Measurements from ENCODE around the gene FAM20A.

FAM20A gene

DNA sequence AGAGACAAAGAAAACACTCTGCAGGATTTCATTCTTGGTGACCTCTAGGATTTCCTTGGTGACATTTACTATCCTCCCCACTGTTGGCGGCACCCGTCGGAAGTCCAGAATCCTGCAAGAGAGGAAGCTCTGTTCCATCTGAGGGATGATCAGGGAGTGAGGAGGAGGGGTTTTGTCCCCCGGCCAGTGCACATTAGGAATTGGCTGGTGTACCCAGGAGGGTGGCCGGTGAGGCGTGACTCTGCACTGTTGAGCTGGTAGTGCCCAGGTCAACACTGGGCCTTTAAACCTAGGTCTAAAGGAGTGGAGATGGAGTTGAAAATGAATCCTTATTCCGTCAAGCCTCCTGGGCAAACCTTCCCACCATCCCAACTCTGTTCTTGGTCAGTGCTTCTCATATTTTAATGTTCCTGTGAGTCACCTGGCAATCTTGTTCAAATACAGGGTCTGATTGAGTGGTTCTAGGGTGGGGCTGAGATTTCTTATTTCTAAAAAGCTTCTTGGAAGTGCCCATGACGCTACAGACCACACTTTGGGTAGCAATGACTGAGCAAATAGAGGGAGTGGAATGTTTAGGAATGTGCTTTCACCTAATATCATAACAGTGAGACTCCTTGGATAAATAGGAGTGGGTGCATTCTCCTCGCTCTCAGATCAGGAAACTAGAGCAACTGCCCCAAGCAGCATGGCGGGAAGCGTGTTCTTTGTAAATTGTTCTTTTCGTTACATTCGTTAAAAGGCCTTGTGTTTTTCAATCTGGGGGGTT lies 58.3 kb downstream of the FAM20A start:
- H3K4me3 ChIP-seq (ENCODE audit: insufficient read length, low read depth), result no peak overlapping the region
- H3K27me3 ChIP-seq (ENCODE audit: insufficient read depth, insufficient read length), result no peaks in the 10 kb centered on the region
- H3K9ac ChIP-seq (ENCODE audit: insufficient read length, low read depth), result no peak overlapping the region
- no peak for TF ChIP-seq SUZ12 (IDR thresholded peaks at IDR 0.05; ENCODE audit: extremely low read depth, insufficient read depth, insufficient read length)
- no peak for TF ChIP-seq ZNF274 (IDR thresholded peaks at IDR 0.05; ENCODE audit: low read depth, low read length)
- no peak for TF ChIP-seq YY1 (IDR thresholded peaks at IDR 0.05; ENCODE audit: insufficient read depth, insufficient read length)
- H3K9me3 ChIP-seq (ENCODE audit: insufficient read depth, low read length), result no peaks in the 10 kb centered on the region
- DNase-seq (ENCODE audit: low read depth, low spot score), result no peak
- no peaks in the 10 kb centered on the region for H3K4me1 ChIP-seq (ENCODE audit: insufficient read depth, insufficient read length)
- H3K36me3 ChIP-seq (ENCODE audit: insufficient read depth, insufficient read length, low read length), result peaks cover 25% of the 10 kb centered on the region

DNA sequence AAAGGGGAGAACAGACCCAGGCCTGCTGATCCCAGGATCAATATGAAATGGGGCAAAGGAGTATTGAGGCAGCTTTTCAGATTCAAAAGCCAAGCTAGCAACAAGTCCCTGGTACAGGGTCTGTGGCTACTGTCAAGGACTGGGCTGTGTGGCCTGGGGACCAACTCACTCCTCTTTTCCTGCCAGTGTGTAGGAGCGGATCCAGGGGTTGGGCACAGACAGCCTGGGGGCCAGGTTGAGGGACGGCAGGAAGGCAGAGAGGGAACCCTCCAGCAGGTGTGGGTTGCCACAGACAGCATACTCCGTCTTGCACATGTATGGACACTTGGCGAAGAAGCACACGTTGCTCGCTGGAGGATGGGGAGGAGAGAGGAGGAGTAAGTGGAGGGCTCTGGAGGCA lies 59.4 kb downstream of the FAM20A start:
- no peaks in the 10 kb centered on the region for H3K9me3 ChIP-seq (ENCODE audit: insufficient read depth, low read length)
- no peaks in the 10 kb centered on the region for H3K27me3 ChIP-seq (ENCODE audit: insufficient read depth, insufficient read length)
- no peak overlapping the region for H3K9ac ChIP-seq (ENCODE audit: insufficient read length, low read depth)
- H3K4me3 ChIP-seq (ENCODE audit: insufficient read length, low read depth), result no peak overlapping the region
- peaks cover 36% of the 10 kb centered on the region for H3K36me3 ChIP-seq (ENCODE audit: insufficient read depth, insufficient read length, low read length)
- DNase-seq (ENCODE audit: low read depth, low spot score), result no peak
- no peaks in the 10 kb centered on the region for H3K4me1 ChIP-seq (ENCODE audit: insufficient read depth, insufficient read length)
- TF ChIP-seq SUZ12 (IDR thresholded peaks at IDR 0.05; ENCODE audit: extremely low read depth, insufficient read depth, insufficient read length) (no peak), YY1 (IDR thresholded peaks at IDR 0.05; ENCODE audit: insufficient read depth, insufficient read length) (no peak), ZNF274 (IDR thresholded peaks at IDR 0.05; ENCODE audit: low read depth, low read length) (no peak)

DNA sequence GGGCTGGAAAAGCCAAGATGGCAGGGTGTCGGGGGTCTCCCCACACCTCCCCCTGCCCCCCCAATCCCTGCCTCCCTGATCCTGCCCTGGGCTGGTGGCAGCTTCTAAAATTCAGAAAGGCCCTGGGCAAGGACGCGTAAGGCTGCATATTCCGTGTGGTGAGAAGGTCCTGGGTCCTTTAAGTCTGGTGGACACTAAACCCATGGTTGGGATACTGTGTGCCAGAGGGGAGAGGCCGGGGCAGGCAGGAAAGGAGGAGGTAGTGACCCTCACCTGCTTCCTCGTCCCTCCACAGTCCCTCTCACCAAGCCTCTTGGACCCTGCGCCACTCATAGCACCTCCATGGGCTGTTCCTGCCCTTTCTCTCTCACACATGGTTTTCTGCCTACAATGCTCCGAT lies 60.2 kb downstream of the FAM20A start:
- Histone ChIP-seq H3K9me3 (ENCODE audit: insufficient read depth, low read length) (no peaks in the 10 kb centered on the region), H3K4me3 (ENCODE audit: insufficient read length, low read depth) (no peak overlapping the region), H3K36me3 (ENCODE audit: insufficient read depth, insufficient read length, low read length) (peaks cover 42% of the 10 kb centered on the region), H3K9ac (ENCODE audit: insufficient read length, low read depth) (no peak overlapping the region), H3K4me1 (ENCODE audit: insufficient read depth, insufficient read length) (no peaks in the 10 kb centered on the region), H3K27me3 (ENCODE audit: insufficient read depth, insufficient read length) (no peaks in the 10 kb centered on the region)
- no peak for TF ChIP-seq ZNF274 (IDR thresholded peaks at IDR 0.05; ENCODE audit: low read depth, low read length)
- no peak for TF ChIP-seq SUZ12 (IDR thresholded peaks at IDR 0.05; ENCODE audit: extremely low read depth, insufficient read depth, insufficient read length)
- TF ChIP-seq YY1 (IDR thresholded peaks at IDR 0.05; ENCODE audit: insufficient read depth, insufficient read length), result no peak
- no peak for DNase-seq (ENCODE audit: low read depth, low spot score)

DNA sequence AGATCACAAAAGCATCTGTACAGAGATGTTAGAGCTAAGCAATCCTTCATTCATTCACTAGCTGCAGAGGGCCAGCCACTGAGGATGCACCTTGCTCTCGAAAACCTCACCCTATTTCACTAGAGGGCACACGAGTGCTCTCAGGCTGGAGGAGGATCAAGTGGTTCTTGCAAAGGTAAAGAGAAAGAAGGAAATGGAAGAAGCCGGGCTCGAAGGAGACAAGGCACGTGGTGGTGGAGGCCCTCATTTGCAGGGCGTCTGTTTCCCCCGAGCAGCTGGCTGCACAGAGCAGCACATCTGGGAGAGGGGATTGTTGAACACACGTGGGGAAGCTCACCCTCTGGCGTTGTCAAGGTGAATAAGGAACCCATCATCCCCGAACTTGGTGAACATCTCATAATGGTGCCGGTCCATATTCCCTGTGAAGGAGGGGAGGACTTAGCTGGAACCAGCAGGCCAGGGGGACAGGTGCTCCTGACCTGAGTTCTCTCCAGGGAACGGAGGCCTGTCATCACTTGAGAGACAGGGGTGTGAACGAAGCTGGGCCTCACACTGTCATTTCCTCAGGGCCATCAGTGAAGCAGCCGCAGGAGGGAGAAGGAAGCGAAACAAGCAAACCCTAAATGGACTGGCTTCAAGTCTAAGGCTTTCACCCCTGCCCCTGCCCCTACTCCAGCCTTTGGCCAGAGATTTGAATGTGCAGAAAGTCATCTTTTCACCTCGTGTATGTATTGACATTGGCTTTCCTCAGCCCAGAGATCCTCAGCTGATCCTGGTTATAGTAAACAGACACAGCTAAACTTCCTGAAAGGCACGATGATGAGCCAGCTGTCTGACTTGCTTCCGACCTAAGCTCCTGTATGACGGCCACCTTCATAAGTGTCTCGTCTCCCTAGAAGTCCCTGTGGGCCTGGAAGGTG lies 61.4 kb downstream of the FAM20A start:
- H3K36me3 ChIP-seq (ENCODE audit: insufficient read depth, insufficient read length, low read length), result peaks cover 54% of the 10 kb centered on the region

DNA sequence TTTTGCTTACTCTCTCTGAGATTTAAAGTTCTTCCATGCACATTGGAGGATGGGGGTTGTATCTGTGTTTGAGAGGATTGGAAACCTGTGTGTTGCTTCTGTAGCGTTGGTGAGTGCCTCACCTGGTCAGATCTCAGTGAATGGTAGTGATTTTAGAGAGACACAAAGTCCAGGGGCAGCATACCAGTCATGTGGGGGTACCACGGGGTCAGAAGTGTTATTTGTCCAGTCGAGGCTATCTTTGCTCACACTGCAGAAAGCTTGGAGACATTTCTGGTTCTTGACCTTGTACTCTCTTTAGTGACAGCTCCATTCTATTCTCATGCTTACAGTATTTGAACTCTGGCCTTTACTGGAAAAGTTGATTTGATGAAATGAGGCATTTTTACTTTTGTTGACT lies 65.2 kb downstream of the FAM20A start:
- no peak for TF ChIP-seq YY1 (IDR thresholded peaks at IDR 0.05; ENCODE audit: insufficient read depth, insufficient read length)
- no peak for TF ChIP-seq ZNF274 (IDR thresholded peaks at IDR 0.05; ENCODE audit: low read depth, low read length)
- TF ChIP-seq SUZ12 (IDR thresholded peaks at IDR 0.05; ENCODE audit: extremely low read depth, insufficient read depth, insufficient read length), result no peak

More for the DNA sequence above, 61.4 kb downstream of the FAM20A start:
- no peak for TF ChIP-seq ZNF274 (IDR thresholded peaks at IDR 0.05; ENCODE audit: low read depth, low read length)
- H3K4me1 ChIP-seq (ENCODE audit: insufficient read depth, insufficient read length), result no peaks in the 10 kb centered on the region
- H3K4me3 ChIP-seq (ENCODE audit: insufficient read length, low read depth), result no peak overlapping the region
- H3K27me3 ChIP-seq (ENCODE audit: insufficient read depth, insufficient read length), result no peaks in the 10 kb centered on the region
- H3K9ac ChIP-seq (ENCODE audit: insufficient read length, low read depth), result no peak overlapping the region
- H3K9me3 ChIP-seq (ENCODE audit: insufficient read depth, low read length), result no peaks in the 10 kb centered on the region
- no peak for DNase-seq (ENCODE audit: low read depth, low spot score)

DNA sequence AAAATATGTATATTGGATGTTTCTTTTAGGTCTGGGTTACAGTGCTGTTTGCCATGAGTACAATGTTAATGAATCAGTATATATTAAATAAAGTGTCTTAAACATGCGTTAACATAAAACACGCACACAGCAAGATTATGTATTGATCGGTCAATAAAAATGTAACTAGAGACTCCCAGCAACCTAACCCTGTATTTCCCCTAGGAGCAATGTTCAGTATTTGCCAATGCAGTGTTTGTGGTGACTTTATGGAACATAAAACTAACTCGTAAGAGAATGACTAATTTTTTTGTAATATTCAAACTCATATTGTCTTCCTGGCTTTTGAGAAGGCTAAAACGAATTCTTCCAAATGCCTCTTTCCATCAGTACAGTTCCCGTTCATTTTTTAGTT lies 66.5 kb downstream of the FAM20A start:
- TF ChIP-seq SUZ12 (IDR thresholded peaks at IDR 0.05; ENCODE audit: extremely low read depth, insufficient read depth, insufficient read length) (no peak), ZNF274 (IDR thresholded peaks at IDR 0.05; ENCODE audit: low read depth, low read length) (no peak), YY1 (IDR thresholded peaks at IDR 0.05; ENCODE audit: insufficient read depth, insufficient read length) (no peak)
- Histone ChIP-seq H3K9ac (ENCODE audit: insufficient read length, low read depth) (no peak overlapping the region), H3K36me3 (ENCODE audit: insufficient read depth, insufficient read length, low read length) (peaks cover 90% of the 10 kb centered on the region)

More for the DNA sequence above, 65.2 kb downstream of the FAM20A start:
- no peak overlapping the region for H3K9ac ChIP-seq (ENCODE audit: insufficient read length, low read depth)
- H3K9me3 ChIP-seq (ENCODE audit: insufficient read depth, low read length), result no peaks in the 10 kb centered on the region
- H3K4me1 ChIP-seq (ENCODE audit: insufficient read depth, insufficient read length), result no peaks in the 10 kb centered on the region
- H3K36me3 ChIP-seq (ENCODE audit: insufficient read depth, insufficient read length, low read length), result peaks cover 88% of the 10 kb centered on the region
- no peaks in the 10 kb centered on the region for H3K27me3 ChIP-seq (ENCODE audit: insufficient read depth, insufficient read length)
- no peak for DNase-seq (ENCODE audit: low read depth, low spot score)
- no peak overlapping the region for H3K4me3 ChIP-seq (ENCODE audit: insufficient read length, low read depth)

More for the DNA sequence above, 66.5 kb downstream of the FAM20A start:
- H3K27me3 ChIP-seq (ENCODE audit: insufficient read depth, insufficient read length), result no peaks in the 10 kb centered on the region
- no peak overlapping the region for H3K4me3 ChIP-seq (ENCODE audit: insufficient read length, low read depth)
- no peak for DNase-seq (ENCODE audit: low read depth, low spot score)
- H3K9me3 ChIP-seq (ENCODE audit: insufficient read depth, low read length), result no peaks in the 10 kb centered on the region
- no peaks in the 10 kb centered on the region for H3K4me1 ChIP-seq (ENCODE audit: insufficient read depth, insufficient read length)

Measured in NT2/D1 (cell line).